ENCODE measurements around the gene NDUFA1. TPM values are rescaled to one million over a fixed set of nuclear protein-coding genes. Genes with fewer than 3 reads are reported as not detected.
"Not testable (repeated sequence)": the region's sequence is repeated elsewhere in the genome, so short reads cannot be mapped to it uniquely, and the experiment has no call there.

The NDUFA1 gene
- total RNA-seq, 1 donor from 2014 or later: 87.8 TPM

- DNase-seq (ENCODE audit: extremely low spot score, unreplicated experiment): no peak
Observed at GRCh38 chrX:119880076-119880475, 8.4 kb downstream of the NDUFA1 start.

GRCh38 chrX:119880552-119881437 is 9.2 kb downstream of the NDUFA1 start:
- H3K27ac Mint-ChIP-seq (ENCODE audit: unreplicated experiment): no peak overlapping the region
- peaks cover 3% of the 10 kb centered on the region for H3K9me3 Mint-ChIP-seq (ENCODE audit: unreplicated experiment)
- peaks cover 6% of the 10 kb centered on the region for H3K36me3 Mint-ChIP-seq (ENCODE audit: unreplicated experiment)
- H3K4me1 Mint-ChIP-seq (ENCODE audit: unreplicated experiment): no peaks in the 10 kb centered on the region
- no peak overlapping the region for H3K4me3 Mint-ChIP-seq (ENCODE audit: unreplicated experiment)
- peak; percentile 64 for TF ChIP-seq CTCF (IDR thresholded peaks at IDR 0.05)
- no peak for DNase-seq (ENCODE audit: extremely low spot score, unreplicated experiment)
- H3K27me3 Mint-ChIP-seq (ENCODE audit: unreplicated experiment): no peaks in the 10 kb centered on the region

More at GRCh38 chrX:119880076-119880475, 8.4 kb downstream of the NDUFA1 start:
- Mint-ChIP-seq H3K36me3 (ENCODE audit: unreplicated experiment) (peaks cover 6% of the 10 kb centered on the region), H3K27me3 (ENCODE audit: unreplicated experiment) (no peaks in the 10 kb centered on the region), H3K27ac (ENCODE audit: unreplicated experiment) (no peak overlapping the region), H3K9me3 (ENCODE audit: unreplicated experiment) (peaks cover 3% of the 10 kb centered on the region), H3K4me3 (ENCODE audit: unreplicated experiment) (no peak overlapping the region), H3K4me1 (ENCODE audit: unreplicated experiment) (no peaks in the 10 kb centered on the region)
- TF ChIP-seq CTCF (IDR thresholded peaks at IDR 0.05): no peak

- no peaks in the 10 kb centered on the region for H3K27me3 Mint-ChIP-seq (ENCODE audit: unreplicated experiment)
- TF ChIP-seq CTCF (IDR thresholded peaks at IDR 0.05): no peak
- DNase-seq (ENCODE audit: extremely low spot score, unreplicated experiment): no peak
- peaks cover 2% of the 10 kb centered on the region for H3K4me1 Mint-ChIP-seq (ENCODE audit: unreplicated experiment)
- no peak overlapping the region for H3K4me3 Mint-ChIP-seq (ENCODE audit: unreplicated experiment)
- H3K36me3 Mint-ChIP-seq (ENCODE audit: unreplicated experiment): no peaks in the 10 kb centered on the region
- H3K9me3 Mint-ChIP-seq (ENCODE audit: unreplicated experiment): peaks cover 3% of the 10 kb centered on the region
- H3K27ac Mint-ChIP-seq (ENCODE audit: unreplicated experiment): no peak overlapping the region
Observed at GRCh38 chrX:119885554-119886428, 14.2 kb downstream of the NDUFA1 start.

- Mint-ChIP-seq H3K27me3 (ENCODE audit: unreplicated experiment) (no peaks in the 10 kb centered on the region), H3K27ac (ENCODE audit: unreplicated experiment) (no peak overlapping the region), H3K4me3 (ENCODE audit: unreplicated experiment) (peak overlapping the region; percentile 62), H3K36me3 (ENCODE audit: unreplicated experiment) (no peaks in the 10 kb centered on the region), H3K4me1 (ENCODE audit: unreplicated experiment) (peaks cover 2% of the 10 kb centered on the region), H3K9me3 (ENCODE audit: unreplicated experiment) (peaks cover 3% of the 10 kb centered on the region)
- peak; percentile 60 for TF ChIP-seq CTCF (IDR thresholded peaks at IDR 0.05)
- peak; percentile 89 for DNase-seq (ENCODE audit: extremely low spot score, unreplicated experiment)
Observed at GRCh38 chrX:119887721-119888425, 16.2 kb downstream of the NDUFA1 start.

GRCh38 chrX:119890626-119891025 is 19.0 kb downstream of the NDUFA1 start:
- H3K9me3 Mint-ChIP-seq (ENCODE audit: unreplicated experiment); H3K27me3 Mint-ChIP-seq (ENCODE audit: unreplicated experiment); H3K4me3 Mint-ChIP-seq (ENCODE audit: unreplicated experiment); H3K4me1 Mint-ChIP-seq (ENCODE audit: unreplicated experiment); DNase-seq (ENCODE audit: extremely low spot score, unreplicated experiment); H3K36me3 Mint-ChIP-seq (ENCODE audit: unreplicated experiment); H3K27ac Mint-ChIP-seq (ENCODE audit: unreplicated experiment): not testable (repeated sequence)

GRCh38 chrX:119891961-119892692 is 20.5 kb downstream of the NDUFA1 start:
- not testable (repeated sequence) for DNase-seq (ENCODE audit: extremely low spot score, unreplicated experiment); H3K27me3 Mint-ChIP-seq (ENCODE audit: unreplicated experiment); H3K9me3 Mint-ChIP-seq (ENCODE audit: unreplicated experiment); H3K27ac Mint-ChIP-seq (ENCODE audit: unreplicated experiment); H3K4me1 Mint-ChIP-seq (ENCODE audit: unreplicated experiment); H3K4me3 Mint-ChIP-seq (ENCODE audit: unreplicated experiment); H3K36me3 Mint-ChIP-seq (ENCODE audit: unreplicated experiment)
